Spleen (tissue), 11 donors: ENCODE measurements around the gene CASTOR1. TPM values are rescaled to one million over a fixed set of nuclear protein-coding genes. Genes with fewer than 3 reads are reported as not detected.

Experiments used
- DNase-seq: peaks from one replicate; pipeline ENCODE4 v3.0.0-alpha.2; 2020
- H3K27ac ChIP-seq, 8 donors: fragments of 200-600 bp; sonication (generic) in 7 of 8; 1 replicate in 4 of 8; 2 replicates in 4 of 8; pipeline versions ENCODE4 v1.5.0 to v1.8.0; 2016 to 2021; ENCODE audit warnings: inconsistent platforms in 4 of 8, mild to moderate bottlenecking in 4 of 8, moderate library complexity in 1 of 8
- H3K27me3 ChIP-seq, 7 donors: fragments of 200-600 bp; sonication (generic) in 6 of 7; replicated peaks in 1 of 7; 1 replicate in 4 of 7; 2 replicates in 3 of 7; pipeline versions ENCODE4 v1.5.0 to v1.8.0; 2016 to 2021; ENCODE audit warnings: inconsistent platforms in 3 of 7, mild to moderate bottlenecking in 1 of 7
- H3K36me3 ChIP-seq, 6 donors: fragments of 200-600 bp; sonication (generic) in 5 of 6; 1 replicate in 4 of 6; 2 replicates in 2 of 6; pipeline versions ENCODE4 v1.5.0 to v1.8.0; 2016 to 2021; ENCODE audit warnings: inconsistent platforms in 2 of 6
- H3K4me1 ChIP-seq, 6 donors: fragments of 200-600 bp; sonication (generic) in 5 of 6; 1 replicate in 3 of 6; 2 replicates in 3 of 6; pipeline versions ENCODE4 v1.5.0 to v1.8.0; 2016 to 2021; ENCODE audit warnings: inconsistent platforms in 3 of 6
- H3K4me3 ChIP-seq, 8 donors: fragments of 200-600 bp; sonication (generic) in 7 of 8; 1 replicate in 4 of 8; 2 replicates in 4 of 8; pipeline versions ENCODE4 v1.5.0 to v1.8.0; 2016 to 2021; ENCODE audit warnings: inconsistent platforms in 4 of 8, mild to moderate bottlenecking in 4 of 8, moderate library complexity in 2 of 8
- H3K9me3 ChIP-seq, 8 donors: fragments of 200-600 bp; sonication (generic) in 7 of 8; 1 replicate in 4 of 8; 2 replicates in 4 of 8; pipeline versions ENCODE4 v1.5.0 to v1.8.0; 2016 to 2021; ENCODE audit warnings: inconsistent platforms in 4 of 8
- CTCF ChIP-seq, 11 experiments: fragments of 200-600 bp in 7 of 11; fragments of 450-650 bp in 4 of 11; sonication (generic) in 4 of 11; IDR thresholded peaks in 8 of 11; conservative IDR thresholded peaks in 3 of 11; 1 replicate in 7 of 11; 2 replicates in 4 of 11; pipeline versions ENCODE4 v1.4.0 to v1.8.0; 2016 to 2021; ENCODE audit warnings: antibody characterized with exemption in 11 of 11, inconsistent platforms in 4 of 11, mild to moderate bottlenecking in 1 of 11
- POLR2A ChIP-seq, 3 donors: fragments of 450-650 bp; IDR thresholded peaks; one replicate each; pipeline ENCODE4 v1.5.1; 2017; ENCODE audit warnings: antibody characterized with exemption in 3 of 3, mild to moderate bottlenecking in 1 of 3
- POLR2AphosphoS5 ChIP-seq, 3 donors: sonication (generic); formaldehyde crosslinking; IDR thresholded peaks; one replicate each; pipeline ENCODE4 v1.5.1; 2017; ENCODE audit warnings: antibody characterized with exemption in 3 of 3
- WGBS, 5 donors: extraction: QIAGEN DNeasy Blood & Tissue Kit in 3 of 5; methylation state at CpG; one replicate each; pipeline versions ENCODE4 v1.1.5 to v1.1.7; 2013 to 2018; 5-methylcytosine and 5-hydroxymethylcytosine counted together
- intact Hi-C: fragments of 100-400 bp; cut with DNase I; formaldehyde crosslinking; loops from one replicate; pipeline ENCODE4 v1.15.0; 2023; ENCODE audit warnings: low total_unique reads
- polyA plus RNA-seq, 3 donors: library from polyadenylated mRNA; stranded (reverse); fragments of 200-250 nt; gene quantifications; one replicate each; pipeline ENCODE4 v1.2.1, GENCODE V29; 2013
- total RNA-seq, 7 donors: library from RNA; depleted of rRNA in 3 of 7; stranded (reverse); fragments of >200 nt in 3 of 7; fragmentation: NEBNext Ultra II Directional in 4 of 7; extraction: Animal tissue kit (Norgen Biotek cat#: 25700) in 4 of 7; gene quantifications; one replicate each; pipeline versions ENCODE4 v1.1.0 to v1.2.1, GENCODE V29; 2016 to 2021
- donor health status: healthy with polysubstance abuse.
- donor health status: DM: no; HTN: no; CAD: no; lungs with moderate emphysema.
- donor health status: DM: no; HTN: no; CAD: no.
- donor health status: Bipolar disorder and iron deficiency.
- donor health status: healthy.
- donor health status: DM: no; HTN: no; CAD: no.
- donor health status: DM: yes; HTN: yes; CAD: no.

The CASTOR1 gene
- total and polyA plus RNA-seq, 10 donors, result 5.6 to 18.9 (median 12.6) TPM

- no peaks in the 10 kb centered on the region for H3K27me3 ChIP-seq
- no peak overlapping the region for H3K4me3 ChIP-seq
- peak overlapping the region in 5 of 8 donors; percentile 5 to 91 (median 85) for H3K27ac ChIP-seq
- DNase-seq, result no peak
- 31 to 46% (median 35%) methylated on average over 7 to 8 of the region's 8 CpGs for WGBS, 5 donors
- no peaks in the 10 kb centered on the region for H3K9me3 ChIP-seq
- peaks cover 0 to 35% (median 0%) of the 10 kb centered on the region in 6 donors for H3K36me3 ChIP-seq
- peaks cover 85 to 100% (median 99%) of the 10 kb centered on the region in 6 donors for H3K4me1 ChIP-seq
- intact Hi-C loops, result no loop called here
- TF ChIP-seq CTCF (IDR thresholded peaks at IDR 0.05 in 8 of 11, conservative IDR thresholded peaks at IDR 0.05 in 3 of 11) (no peak), POLR2AphosphoS5 (IDR thresholded peaks at IDR 0.05) (peak in 1 of 3 donors; percentile 39), POLR2A (IDR thresholded peaks at IDR 0.05) (no peak)
These were observed 25.6 kb upstream of the CASTOR1 start for GRCh38 chr22:30314915-30315314.

- no peak for DNase-seq
- 81 to 89% (median 86%) methylated on average over 5 to 8 of the region's 8 CpGs for WGBS, 5 donors
- no peaks in the 10 kb centered on the region for H3K9me3 ChIP-seq
- intact Hi-C loops, result no loop called here
- peak overlapping the region in 5 of 8 donors; percentile 27 to 91 (median 85) for H3K27ac ChIP-seq
- no peak for TF ChIP-seq CTCF (IDR thresholded peaks at IDR 0.05 in 8 of 11, conservative IDR thresholded peaks at IDR 0.05 in 3 of 11)
- TF ChIP-seq POLR2A (IDR thresholded peaks at IDR 0.05), result no peak
- no peak for TF ChIP-seq POLR2AphosphoS5 (IDR thresholded peaks at IDR 0.05)
- no peak overlapping the region for H3K4me3 ChIP-seq
- peaks cover 89 to 100% (median 99%) of the 10 kb centered on the region in 6 donors for H3K4me1 ChIP-seq
- peaks cover 0 to 27% (median 0%) of the 10 kb centered on the region in 6 donors for H3K36me3 ChIP-seq
- no peaks in the 10 kb centered on the region for H3K27me3 ChIP-seq
These were observed 24.4 kb upstream of the CASTOR1 start for GRCh38 chr22:30313527-30314363.

DNA sequence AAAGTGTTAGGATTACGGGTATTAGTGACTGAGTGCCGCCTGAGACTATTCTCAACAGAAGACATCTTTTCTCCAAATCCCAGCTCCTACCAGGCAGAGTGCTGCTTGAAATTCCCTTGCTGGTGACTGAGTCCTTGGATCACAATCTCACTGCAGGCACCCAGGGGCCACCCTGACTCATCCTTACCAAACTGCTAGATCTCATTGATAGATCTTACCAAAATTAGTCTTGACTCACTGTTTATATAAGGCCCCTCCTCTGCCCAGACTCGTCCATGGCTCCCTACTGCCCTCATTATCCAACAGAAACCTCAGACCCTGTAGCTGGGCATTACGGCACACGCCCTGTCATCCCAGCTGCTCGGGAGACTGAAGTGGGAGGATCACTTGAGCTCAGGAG, 22.7 kb upstream of the CASTOR1 start:
- H3K27me3 ChIP-seq, result no peaks in the 10 kb centered on the region
- peaks cover 91 to 100% (median 99%) of the 10 kb centered on the region in 6 donors for H3K4me1 ChIP-seq
- no peaks in the 10 kb centered on the region for H3K9me3 ChIP-seq
- peak overlapping the region; percentile 68 to 94 (median 88) for H3K27ac ChIP-seq
- intact Hi-C loops, result no loop called here
- no peak overlapping the region for H3K4me3 ChIP-seq
- DNase-seq, result no peak
- TF ChIP-seq CTCF (IDR thresholded peaks at IDR 0.05 in 8 of 11, conservative IDR thresholded peaks at IDR 0.05 in 3 of 11) (no peak), POLR2AphosphoS5 (IDR thresholded peaks at IDR 0.05) (no peak), POLR2A (IDR thresholded peaks at IDR 0.05) (no peak)
- WGBS, 5 donors, result 80 to 92% (median 91%) methylated on average over 6 of the region's 6 CpGs
- peaks cover 0 to 14% (median 0%) of the 10 kb centered on the region in 6 donors for H3K36me3 ChIP-seq
